Activated T-helper 1 cell treated with anti-CD3 and anti-CD28 coated beads, Interleukin-12 subunit alpha, Interleukin-12 subunit beta, Interleukin-2, Interleukin-4 antibody, amounts not matched to agents 30 ng/mL and 10 ng/mL and 1 ng/mL, durations not matched to agents 14 hours and 24 hours and 36 hours (primary cell): ENCODE data around the gene TMEM250. TPM values are rescaled to one million over a fixed set of nuclear protein-coding genes. Genes with fewer than 3 reads are reported as not detected.

ENCODE experiments used
- total RNA-seq: library from RNA; stranded (reverse); gene quantifications from 2 replicates; pipeline ENCODE4 v1.2.3, GENCODE V29; 2022

Gene TMEM250
- total RNA-seq, 1 donor from 2014 or later: 51.5 TPM

Other genes starting within 250 kb of the TMEM250 start
- gene CAMSAP1, start 211.3 kb downstream of the TMEM250 start, total RNA-seq: 43.3 and 43.8 TPM in 2 replicates
- gene UBAC1, start 157.5 kb downstream of the TMEM250 start, total RNA-seq: 41.9 and 42.0 TPM in 2 replicates
- 3.7 and 4.0 TPM in 2 replicates for gene NACC2, start 23.6 kb downstream of the TMEM250 start, total RNA-seq
- not detected in 2 replicates for gene LHX3, start 86.3 kb upstream of the TMEM250 start, total RNA-seq
- gene QSOX2, start 126.9 kb upstream of the TMEM250 start, total RNA-seq: 27.9 and 28.6 TPM in 2 replicates
- not detected in 2 replicates for gene CCDC187, start 185.2 kb upstream of the TMEM250 start, total RNA-seq
- 18.3 and 19.1 TPM in 2 replicates for gene GPSM1, start 208.7 kb upstream of the TMEM250 start, total RNA-seq
- 35.2 TPM in 2 replicates for gene DNLZ, start 244.9 kb upstream of the TMEM250 start, total RNA-seq